ENCODE measurements around the gene KRTAP5-5. TPM values are rescaled to one million over a fixed set of nuclear protein-coding genes. Genes with fewer than 3 reads are reported as not detected.

Gene KRTAP5-5
- polyA plus RNA-seq, 1 donor (not counting 4 experiments of a cell fraction or from before 2014, with no cell fraction given) = not detected

DNA sequence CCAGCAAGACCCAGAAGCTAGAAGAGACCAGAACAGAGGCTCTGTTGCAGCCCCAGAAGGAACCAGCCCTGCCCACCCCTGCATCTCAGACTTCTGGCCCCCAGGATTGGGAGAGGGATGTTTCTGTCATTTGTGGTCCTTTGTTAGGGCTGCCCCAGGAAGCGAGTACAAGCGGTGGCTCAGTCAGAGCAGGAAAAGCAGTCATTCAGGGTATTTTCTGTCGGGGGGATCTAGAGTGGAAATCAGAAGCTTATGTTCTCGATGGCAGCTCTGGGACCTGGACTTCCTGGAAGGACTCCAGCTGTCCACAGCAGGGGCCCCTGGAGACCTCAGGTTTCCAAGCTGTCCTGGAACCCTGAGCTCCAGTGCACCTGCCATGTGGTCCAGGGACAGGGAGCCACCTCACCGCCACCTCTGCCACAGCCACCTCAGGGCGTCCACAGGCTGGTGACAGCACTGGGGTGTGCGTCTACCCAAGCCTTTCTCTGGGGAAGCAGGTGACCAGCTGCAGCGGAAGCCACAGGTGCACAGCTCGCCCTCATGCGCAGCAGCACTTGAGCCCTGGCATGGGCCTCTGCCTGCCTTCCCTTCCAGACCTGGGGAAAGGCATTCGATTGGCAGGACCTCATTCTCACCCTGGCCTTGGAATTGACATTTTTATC is 2.6 kb downstream of the KRTAP5-5 start:
- Histone ChIP-seq H3K4me1 (ENCODE audit: control insufficient read depth, extremely low read depth, insufficient read depth, low read length) (no peaks in the 10 kb centered on the region), H3K27me3 (ENCODE audit: control insufficient read depth, extremely low read depth, insufficient read depth, low read length) (peaks cover 15% of the 10 kb centered on the region), H3K9me1 (ENCODE audit: control insufficient read depth, extremely low read depth, insufficient read depth, low read length) (no peaks in the 10 kb centered on the region), H3K36me3 (ENCODE audit: control insufficient read depth in 2 of 2, extremely low read depth in 1 of 2, insufficient read depth in 2 of 2, low read length in 2 of 2) (no peaks in the 10 kb centered on the region), H3K9me3 (ENCODE audit: control insufficient read depth, low read depth, low read length) (no peaks in the 10 kb centered on the region), H3K4me3 (ENCODE audit: control insufficient read depth in 2 of 3, extremely low read depth in 1 of 3, insufficient read depth in 2 of 3, low read depth in 1 of 3, low read length in 3 of 3) (no peak overlapping the region), H3K27ac (ENCODE audit: control insufficient read depth, insufficient read depth, low read length) (no peak overlapping the region), H3K79me2 (ENCODE audit: control insufficient read depth, insufficient read depth, low read length) (no peaks in the 10 kb centered on the region), H3K9ac (ENCODE audit: control insufficient read depth, extremely low read depth, insufficient read depth, low read length) (no peak overlapping the region), H3K4me2 (ENCODE audit: control insufficient read depth, extremely low read depth, insufficient read depth, low read depth, low read length) (no peak overlapping the region), H4K20me1 (ENCODE audit: control insufficient read depth, extremely low read depth, insufficient read depth, low read length) (no peaks in the 10 kb centered on the region), H2AFZ (ENCODE audit: control insufficient read depth, low read length) (no peak overlapping the region)
- no peak for DNase-seq (ENCODE audit: low read depth, low spot score)
- TF ChIP-seq, protein P1, sequence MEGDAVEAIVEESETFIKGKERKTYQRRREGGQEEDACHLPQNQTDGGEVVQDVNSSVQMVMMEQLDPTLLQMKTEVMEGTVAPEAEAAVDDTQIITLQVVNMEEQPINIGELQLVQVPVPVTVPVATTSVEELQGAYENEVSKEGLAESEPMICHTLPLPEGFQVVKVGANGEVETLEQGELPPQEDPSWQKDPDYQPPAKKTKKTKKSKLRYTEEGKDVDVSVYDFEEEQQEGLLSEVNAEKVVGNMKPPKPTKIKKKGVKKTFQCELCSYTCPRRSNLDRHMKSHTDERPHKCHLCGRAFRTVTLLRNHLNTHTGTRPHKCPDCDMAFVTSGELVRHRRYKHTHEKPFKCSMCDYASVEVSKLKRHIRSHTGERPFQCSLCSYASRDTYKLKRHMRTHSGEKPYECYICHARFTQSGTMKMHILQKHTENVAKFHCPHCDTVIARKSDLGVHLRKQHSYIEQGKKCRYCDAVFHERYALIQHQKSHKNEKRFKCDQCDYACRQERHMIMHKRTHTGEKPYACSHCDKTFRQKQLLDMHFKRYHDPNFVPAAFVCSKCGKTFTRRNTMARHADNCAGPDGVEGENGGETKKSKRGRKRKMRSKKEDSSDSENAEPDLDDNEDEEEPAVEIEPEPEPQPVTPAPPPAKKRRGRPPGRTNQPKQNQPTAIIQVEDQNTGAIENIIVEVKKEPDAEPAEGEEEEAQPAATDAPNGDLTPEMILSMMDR (optimal IDR thresholded peaks at IDR 0.05 in 1 of 3, IDR thresholded peaks at IDR 0.05 in 1 of 3, conservative IDR thresholded peaks at IDR 0.05 in 1 of 3; ENCODE audit: extremely low read depth in 1 of 3, insufficient read depth in 2 of 3, low read length in 3 of 3) = no peak
- TF ChIP-seq EZH2 (IDR thresholded peaks at IDR 0.05; ENCODE audit: low read length) = no peak
- FAIRE-seq = no peak
- dilution Hi-C loops (cut with MboI; ENCODE audit: extremely low pct_ligation_motif_present, low sequenced_read_pairs) = loop anchor here (10.0 kb wide), 1 partner anchor 97 kb away; no protein-coding TSS in a partner anchor

DNA sequence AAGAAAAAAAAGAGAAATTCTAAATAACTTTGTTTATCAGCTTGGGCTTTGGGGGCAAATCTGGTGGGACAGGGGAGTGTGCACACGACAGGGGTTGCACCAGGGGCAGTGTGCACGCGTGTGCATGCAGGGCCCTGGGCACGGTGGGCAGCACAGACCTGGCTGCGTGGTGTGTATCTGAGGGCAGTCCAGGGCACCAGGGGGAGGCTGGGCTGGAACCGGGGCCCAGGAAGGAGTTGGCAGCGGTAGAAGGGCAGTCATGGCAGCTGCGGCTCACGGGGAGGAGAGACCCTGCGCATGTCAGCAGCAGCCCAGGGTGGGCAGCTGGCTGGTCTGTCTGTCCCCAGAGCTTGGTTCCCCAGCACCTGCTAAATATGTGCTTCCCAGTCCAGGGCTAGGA is 4.3 kb downstream of the KRTAP5-5 start:
- TF ChIP-seq EZH2 (IDR thresholded peaks at IDR 0.05; ENCODE audit: low read length) = no peak
- TF ChIP-seq, protein P1 (optimal IDR thresholded peaks at IDR 0.05 in 1 of 3, IDR thresholded peaks at IDR 0.05 in 1 of 3, conservative IDR thresholded peaks at IDR 0.05 in 1 of 3; ENCODE audit: extremely low read depth in 1 of 3, insufficient read depth in 2 of 3, low read length in 3 of 3) = no peak
- H3K79me2 ChIP-seq (ENCODE audit: control insufficient read depth, insufficient read depth, low read length) = no peaks in the 10 kb centered on the region
- no peak overlapping the region for H2AFZ ChIP-seq (ENCODE audit: control insufficient read depth, low read length)
- H3K4me3 ChIP-seq (ENCODE audit: control insufficient read depth in 2 of 3, extremely low read depth in 1 of 3, insufficient read depth in 2 of 3, low read depth in 1 of 3, low read length in 3 of 3) = no peak overlapping the region
- H3K4me1 ChIP-seq (ENCODE audit: control insufficient read depth, extremely low read depth, insufficient read depth, low read length) = no peaks in the 10 kb centered on the region
- no peaks in the 10 kb centered on the region for H3K9me3 ChIP-seq (ENCODE audit: control insufficient read depth, low read depth, low read length)
- no peak for FAIRE-seq
- H3K27me3 ChIP-seq (ENCODE audit: control insufficient read depth, extremely low read depth, insufficient read depth, low read length) = peaks cover 17% of the 10 kb centered on the region
- no peak overlapping the region for H3K27ac ChIP-seq (ENCODE audit: control insufficient read depth, insufficient read depth, low read length)
- no peaks in the 10 kb centered on the region for H3K36me3 ChIP-seq (ENCODE audit: control insufficient read depth in 2 of 2, extremely low read depth in 1 of 2, insufficient read depth in 2 of 2, low read length in 2 of 2)
- H3K9ac ChIP-seq (ENCODE audit: control insufficient read depth, extremely low read depth, insufficient read depth, low read length) = no peak overlapping the region
- no peak overlapping the region for H3K4me2 ChIP-seq (ENCODE audit: control insufficient read depth, extremely low read depth, insufficient read depth, low read depth, low read length)
- no peak for DNase-seq (ENCODE audit: low read depth, low spot score)
- dilution Hi-C loops (cut with MboI; ENCODE audit: extremely low pct_ligation_motif_present, low sequenced_read_pairs) = loop anchor here (10.0 kb wide), 1 partner anchor 99 kb away; no protein-coding TSS in a partner anchor
- H3K9me1 ChIP-seq (ENCODE audit: control insufficient read depth, extremely low read depth, insufficient read depth, low read length) = no peaks in the 10 kb centered on the region
- no peaks in the 10 kb centered on the region for H4K20me1 ChIP-seq (ENCODE audit: control insufficient read depth, extremely low read depth, insufficient read depth, low read length)
